ENCODE measurements around the gene TENM4.
"Not testable (repeated sequence)": the region's sequence is repeated elsewhere in the genome, so short reads cannot be mapped to it uniquely, and the experiment has no call there.

Gene TENM4

GRCh38 chr11:78645226-78646202, 795.3 kb downstream of the TENM4 start:
- peak; percentile 72 to 73 for DNase-seq

GRCh38 chr11:78643676-78644056, 797.2 kb downstream of the TENM4 start:
- no peak for DNase-seq

DNA sequence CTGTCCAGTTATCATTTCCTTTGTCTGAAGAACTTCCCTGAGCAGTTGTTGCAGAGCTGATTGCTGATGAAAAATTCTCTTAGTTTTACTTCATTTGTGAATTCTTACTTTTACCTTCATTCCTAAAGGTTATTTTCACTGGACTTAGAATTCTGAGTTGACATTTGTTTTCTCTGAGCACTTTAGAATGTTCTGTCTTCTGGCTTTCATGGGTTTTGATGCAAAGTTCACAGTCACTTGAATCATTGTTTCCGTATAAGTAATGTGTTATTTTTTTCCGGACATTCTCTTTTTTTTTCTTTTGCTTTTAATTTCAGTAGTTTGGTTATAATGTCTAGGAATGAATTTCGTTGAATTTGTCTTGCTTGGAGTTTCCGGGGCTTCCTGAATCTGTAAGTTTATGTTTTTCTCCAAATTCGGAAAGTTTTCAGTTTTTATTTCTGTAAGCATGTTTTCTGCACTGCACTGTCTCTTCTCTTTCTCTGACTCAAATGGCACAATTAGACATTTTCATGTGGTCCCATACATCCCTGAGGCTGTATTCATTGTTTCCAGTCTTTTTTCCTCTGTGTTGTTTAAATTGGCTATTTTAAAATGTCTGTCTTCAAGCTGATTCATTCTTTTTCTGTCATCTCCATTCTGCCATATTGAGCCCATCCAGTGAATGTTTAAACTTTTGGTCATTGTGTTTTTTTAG, 797.7 kb downstream of the TENM4 start:
- DNase-seq = no peak

DNA sequence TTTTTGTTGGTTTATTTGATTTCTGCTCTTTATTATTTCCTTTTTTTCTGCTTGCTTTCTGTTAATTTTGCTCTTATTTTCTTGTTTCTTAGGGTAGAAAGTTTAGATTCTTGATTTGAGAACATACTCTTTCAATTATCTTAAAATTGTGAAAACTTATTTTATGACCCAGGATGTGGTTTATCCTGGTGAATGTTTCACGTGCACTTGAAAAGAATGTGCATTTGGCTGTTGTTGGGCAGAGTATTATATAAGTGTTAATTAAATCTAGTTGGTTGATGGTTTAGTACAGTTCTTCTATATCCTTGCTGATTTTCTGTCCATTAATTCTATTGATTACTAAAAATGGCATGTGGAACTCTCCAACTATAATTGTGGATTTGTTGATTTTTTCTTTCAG, 799.3 kb downstream of the TENM4 start:
- no peak for DNase-seq

GRCh38 chr11:78638704-78639380, 802.0 kb downstream of the TENM4 start:
- DNase-seq = no peak

- DNase-seq = not testable (repeated sequence)
These were observed 803.3 kb downstream of the TENM4 start for GRCh38 chr11:78637527-78637926.

- no peak for DNase-seq
These were observed 804.9 kb downstream of the TENM4 start for GRCh38 chr11:78635814-78636506.

GRCh38 chr11:78633516-78634310, 807.1 kb downstream of the TENM4 start:
- DNase-seq = no peak

- DNase-seq = no peak
These were observed 810.1 kb downstream of the TENM4 start for GRCh38 chr11:78630561-78631303.

GRCh38 chr11:78630155-78630554, 810.7 kb downstream of the TENM4 start:
- DNase-seq = no peak

GRCh38 chr11:78622666-78623065, 818.2 kb downstream of the TENM4 start:
- no peak for DNase-seq

- DNase-seq = no peak
These were observed 820.7 kb downstream of the TENM4 start for GRCh38 chr11:78620159-78620558.

GRCh38 chr11:78615724-78616123, 825.1 kb downstream of the TENM4 start:
- no peak for DNase-seq

- no peak for DNase-seq
These were observed 827.4 kb downstream of the TENM4 start for GRCh38 chr11:78613378-78613813.

GRCh38 chr11:78612721-78613377, 828.0 kb downstream of the TENM4 start:
- no peak for DNase-seq

DNA sequence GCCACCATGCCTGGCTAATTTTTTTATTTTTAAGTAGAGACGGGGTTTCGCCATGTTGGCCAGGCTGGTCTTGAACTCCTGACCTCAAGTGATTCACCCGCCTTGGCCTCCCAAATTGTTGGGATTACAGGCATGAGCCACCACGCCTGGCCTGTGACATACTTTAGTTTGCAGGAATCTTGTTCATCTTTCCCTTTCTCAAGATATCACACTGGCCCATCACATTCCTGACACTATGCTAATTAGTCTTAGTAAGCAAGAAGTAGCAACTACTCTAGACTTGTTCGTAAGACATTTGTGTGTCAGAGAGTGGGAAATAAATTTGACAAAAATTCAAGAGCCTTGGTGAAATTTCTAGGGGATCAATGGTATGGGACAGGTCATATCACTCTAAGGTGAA, 831.5 kb downstream of the TENM4 start:
- DNase-seq = not testable (repeated sequence)

DNA sequence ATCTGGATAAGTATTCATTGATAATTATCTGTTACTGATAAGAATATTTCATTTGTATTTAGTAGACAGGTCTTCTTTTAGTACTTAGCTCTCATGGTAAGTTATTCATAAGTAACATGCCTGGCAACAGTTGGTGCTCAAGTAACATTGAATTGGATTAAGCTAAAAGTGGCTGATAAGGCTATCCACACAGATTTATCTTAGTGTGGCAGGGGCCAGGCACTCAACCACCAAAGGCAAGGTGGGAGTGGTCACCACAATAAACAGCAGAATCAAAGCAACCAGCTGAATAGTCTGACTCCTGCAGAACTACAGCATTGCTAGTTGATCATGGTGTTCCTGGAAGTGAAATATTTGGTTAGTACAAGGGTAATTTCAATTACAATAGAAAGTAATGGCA, 833.1 kb downstream of the TENM4 start:
- DNase-seq = no peak

DNA sequence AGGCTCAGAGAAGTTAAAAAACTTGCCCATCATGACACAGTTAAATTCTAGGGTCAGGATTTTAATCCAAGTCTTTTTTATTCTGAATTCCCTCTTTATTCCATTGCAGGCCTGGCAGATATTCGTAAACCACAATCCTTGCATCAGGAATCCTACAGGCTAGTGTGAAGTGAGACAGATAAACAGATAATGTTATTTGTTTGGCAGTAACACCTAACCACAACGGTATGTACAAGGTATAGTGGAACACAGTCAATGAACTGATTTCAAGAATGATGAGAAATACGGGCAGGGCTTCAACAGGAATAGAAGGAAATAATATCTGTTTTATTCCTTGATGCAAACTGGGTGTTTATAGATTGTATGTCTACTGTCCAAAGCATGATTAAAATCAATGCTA, 834.2 kb downstream of the TENM4 start:
- DNase-seq = no peak

- DNase-seq = no peak
These were observed 835.5 kb downstream of the TENM4 start for GRCh38 chr11:78605296-78605695.

DNA sequence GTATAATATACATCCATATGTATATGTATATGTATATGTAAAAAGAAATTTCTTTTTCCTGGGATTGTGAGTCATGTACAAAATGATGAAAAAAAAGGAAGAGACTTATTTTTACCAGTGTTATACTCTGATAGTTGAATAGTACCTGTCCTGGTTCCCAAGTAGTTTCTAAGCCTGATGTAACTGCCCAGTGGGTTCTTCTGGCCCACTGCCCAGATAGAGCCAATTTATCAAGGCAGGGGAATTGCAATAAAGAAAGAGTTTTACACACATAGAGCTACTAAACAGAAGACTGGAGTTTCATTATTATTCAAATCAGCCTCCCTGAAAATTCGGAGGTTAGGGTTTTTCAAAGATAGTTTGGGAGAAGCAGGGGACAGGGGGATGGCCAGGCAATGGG, 837.0 kb downstream of the TENM4 start:
- DNase-seq = no peak
